Stimulated activated CD8-positive, alpha-beta memory T cell treated with anti-CD3 and anti-CD28 coated beads, Interleukin-7, amount 100 ng/mL, for 24 hours (primary cell): Measurements from ENCODE around the gene CNOT8.

Source experiments
- DNase-seq: peaks from one replicate; pipeline ENCODE4 v3.0.0-alpha.2; 2020; ENCODE audit warnings: low read depth

CNOT8 gene

DNA sequence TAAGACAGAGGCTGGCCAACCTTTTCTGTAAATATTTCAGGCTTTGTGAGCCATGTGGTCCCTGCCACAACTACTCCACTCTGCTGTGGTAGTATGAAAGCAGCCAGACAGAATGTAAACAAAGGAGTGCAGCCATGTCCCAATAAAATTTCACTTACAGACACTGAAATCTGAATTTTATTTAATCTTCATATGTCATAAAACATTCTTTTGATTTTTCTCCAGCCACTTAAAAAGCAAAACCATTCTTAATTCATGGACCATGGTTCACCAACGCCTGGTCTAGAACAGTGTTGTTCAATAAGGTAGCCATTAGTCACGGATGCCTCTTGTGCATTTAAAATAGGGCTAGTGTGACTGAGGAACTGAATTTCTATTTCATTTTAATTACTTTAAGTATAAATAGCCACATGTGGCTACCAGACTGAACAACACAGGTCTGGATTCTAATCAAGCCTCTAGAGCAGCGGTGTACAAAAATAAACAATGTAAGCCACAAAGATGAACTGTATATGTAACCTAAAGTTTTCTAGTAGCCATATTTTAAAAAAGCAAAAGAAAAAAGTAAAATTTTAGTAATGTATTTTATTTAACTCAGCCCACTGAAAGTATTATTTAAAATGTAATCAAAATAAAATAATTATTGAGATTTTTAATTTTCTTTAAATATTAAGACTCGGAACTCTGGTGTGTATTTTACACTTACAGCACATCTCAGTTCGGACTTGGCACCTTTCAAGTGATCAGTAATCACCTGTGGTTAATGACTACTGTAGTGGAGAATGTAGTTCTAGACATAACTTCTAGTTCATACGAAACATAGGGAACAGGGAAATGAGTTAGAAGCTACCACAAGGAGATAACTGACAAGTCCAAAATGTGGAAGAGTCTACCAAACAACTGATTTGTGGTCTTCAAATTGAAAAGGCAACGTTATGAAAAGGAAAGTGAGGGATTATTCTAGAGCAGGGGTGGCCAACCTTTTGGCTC lies 65.3 kb downstream of the CNOT8 start:
- no peak for DNase-seq
